ENCODE data around the gene DHX30. TPM values are rescaled to one million over a fixed set of nuclear protein-coding genes. Genes with fewer than 3 reads are reported as not detected.

Gene DHX30
- total and polyA plus RNA-seq, 2 of the 8 experiments (the other 6 are each of a cell fraction or from before 2014, with no cell fraction given) = 82.4 to 97.9 TPM

GRCh38 chr3:47888986-47889757 is 86.2 kb downstream of the DHX30 start:
- no peaks in the 10 kb centered on the region for H3K27me3 ChIP-seq (replicated peaks in 1 of 4; ENCODE audit: control insufficient read depth in 3 of 4, extremely low read depth in 1 of 4, insufficient read depth in 3 of 4, low read length in 3 of 4)
- H3K4ac ChIP-seq (replicated peaks; ENCODE audit: insufficient read length, low read depth, low read length) = no peak overlapping the region
- H3K27ac ChIP-seq (ENCODE audit: low read depth, low read length) = no peak overlapping the region
- H3K36me3 ChIP-seq (ENCODE audit: control insufficient read depth in 2 of 4, insufficient read depth in 4 of 4, low read length in 3 of 4) = peaks cover 0 to 3% (median 1%) of the 10 kb centered on the region in 4 experiments; a peak in 3 of 8 replicates
- no peaks in the 10 kb centered on the region for H3K79me1 ChIP-seq (ENCODE audit: low read depth, low read length)
- no peak overlapping the region for H2BK15ac ChIP-seq (ENCODE audit: low read length)
- no peak for TF ChIP-seq SUZ12 (IDR thresholded peaks at IDR 0.05; ENCODE audit: low read length)
- TF ChIP-seq SIRT6 (IDR thresholded peaks at IDR 0.05; ENCODE audit: low read length) = no peak
- no peak for TF ChIP-seq SP1 (IDR thresholded peaks at IDR 0.05; ENCODE audit: low read depth, low read length)
- TF ChIP-seq RBBP5 (IDR thresholded peaks at IDR 0.05; ENCODE audit: borderline replicate concordance, low read depth, low read length) = no peak
- no peak for TF ChIP-seq RXRA (IDR thresholded peaks at IDR 0.05; ENCODE audit: insufficient read depth, low read depth, low read length)
- no peak for TF ChIP-seq ZNF274 (IDR thresholded peaks at IDR 0.05; ENCODE audit: borderline replicate concordance, extremely low read depth, low read length)
- no peak for TF ChIP-seq KDM5A (IDR thresholded peaks at IDR 0.05; ENCODE audit: low read length)
- H2AFZ ChIP-seq (ENCODE audit: low read length) = no peak overlapping the region
- no peak overlapping the region for H4K8ac ChIP-seq (ENCODE audit: extremely low read depth, insufficient read depth, low read length)
- no peaks in the 10 kb centered on the region; a peak in 1 of 4 replicates for H3K9me3 ChIP-seq (ENCODE audit: insufficient read depth in 2 of 2, low read depth in 1 of 2, low read length in 1 of 2)
- no peaks in the 10 kb centered on the region for H3K23me2 ChIP-seq (ENCODE audit: low read depth, low read length)
- peak overlapping the region in 1 of 2 experiments; percentile 14; a peak in 1 of 4 replicates for H3K4me2 ChIP-seq (ENCODE audit: insufficient read depth in 1 of 2, low read depth in 2 of 2, low read length in 2 of 2)
- no peak overlapping the region for H2BK5ac ChIP-seq (ENCODE audit: low read depth, low read length)
- no peak overlapping the region for H4K91ac ChIP-seq (replicated peaks; ENCODE audit: insufficient read length, low read length)
- H3K14ac ChIP-seq (ENCODE audit: insufficient read length) = no peak overlapping the region
- no peak overlapping the region for H3K23ac ChIP-seq (ENCODE audit: insufficient read length)
- no peak overlapping the region for H3K18ac ChIP-seq (ENCODE audit: extremely low read depth, low read length)
- no peak overlapping the region for H2BK12ac ChIP-seq (ENCODE audit: low read depth, low read length)
- no peak overlapping the region for H2BK20ac ChIP-seq (ENCODE audit: low read length)
- FAIRE-seq = no peak
- peaks cover 0 to 5% of the 10 kb centered on the region in 2 experiments; a peak in 1 of 4 replicates for H3K79me2 ChIP-seq (ENCODE audit: control insufficient read depth in 1 of 2, insufficient read depth in 2 of 2, low read length in 2 of 2)
- DNase-seq (ENCODE audit: low read depth in 1 of 2, low spot score in 2 of 2) = no peak
- ChIA-PET CTCF (ENCODE audit: partially characterized antibody) (interaction anchor here (0.6 to 4.8 kb wide), 8 partner anchors 8 to 561 kb away, joined by 3 to 21 read pairs (median 4); no protein-coding TSS in a partner anchor), POLR2A (ENCODE audit: partially characterized antibody) (no interaction called here)
- H3K4me1 ChIP-seq (replicated peaks in 1 of 4; ENCODE audit: control insufficient read depth in 3 of 4, insufficient read depth in 4 of 4, low read length in 3 of 4) = peaks cover 0 to 23% (median 17%) of the 10 kb centered on the region in 4 experiments; a peak in 6 of 7 replicates
- H3K9ac ChIP-seq (replicated peaks in 1 of 4; ENCODE audit: extremely low read depth in 1 of 4, low read depth in 3 of 4, low read length in 3 of 4) = no peak overlapping the region
- no peak overlapping the region for H3K56ac ChIP-seq (replicated peaks; ENCODE audit: insufficient read length, low read depth, low read length)
- H3K4me3 ChIP-seq (ENCODE audit: extremely low read depth in 1 of 4, insufficient read depth in 2 of 4, low read depth in 3 of 4, low read length in 4 of 4) = no peak overlapping the region
- 97% methylated on average over 4 of the region's 4 CpGs; no CpG with 5 or more reads in 1 of the 2 experiments for WGBS, 2 experiments (ENCODE audit: extremely low coverage in 1 of 2, insufficient coverage in 1 of 2, insufficient read length in 1 of 2, insufficient replicate concordance in 2 of 2, low coverage in 1 of 2, low lambda C conversion rate in 2 of 2, missing lambda C conversion rate in 1 of 2)
- no peak overlapping the region for H4K5ac ChIP-seq (ENCODE audit: insufficient read length, low read depth, low read length)
- H2BK120ac ChIP-seq (replicated peaks; ENCODE audit: low read depth, low read length) = no peak overlapping the region
- no peaks in the 10 kb centered on the region for H4K20me1 ChIP-seq (replicated peaks in 1 of 2; ENCODE audit: control insufficient read depth in 1 of 2, insufficient read depth in 2 of 2, low read length in 2 of 2)
- no peak overlapping the region for H2AK5ac ChIP-seq (ENCODE audit: low read depth, low read length)
